HepG2 (cell line): ENCODE results near the gene RIPK3. TPM values are rescaled to one million over a fixed set of nuclear protein-coding genes. Genes with fewer than 3 reads are reported as not detected.

Experiments used
- CSRNP2 ChIP-seq: sonication (generic); formaldehyde crosslinking; conservative IDR thresholded peaks from 2 replicates; pipeline ENCODE4 v1.8.0; 2022; ENCODE audit warnings: low read depth, missing genetic modification reagents
- HIVEP1 ChIP-seq: sonication (generic); formaldehyde crosslinking; IDR thresholded peaks from 2 replicates; pipeline ENCODE4 v1.4.0; 2020; ENCODE audit warnings: mild to moderate bottlenecking, missing genetic modification reagents
- HNF1B ChIP-seq: sonication (generic); formaldehyde crosslinking; IDR thresholded peaks from 2 replicates; pipeline ENCODE4 v1.5.1; 2020; ENCODE audit warnings: mild to moderate bottlenecking, moderate library complexity, missing genetic modification reagents
- LBX2 ChIP-seq: sonication (generic); formaldehyde crosslinking; IDR thresholded peaks from 2 replicates; pipeline ENCODE4 v1.5.0; 2020; ENCODE audit warnings: missing genetic modification reagents, mild to moderate bottlenecking, borderline replicate concordance
- PAF1 ChIP-seq: IDR thresholded peaks from 2 replicates; pipeline ENCODE4 v1.6.1; 2016; ENCODE audit warnings: missing genetic modification reagents, missing compliant biosample characterization
- RBM39 ChIP-seq: fragments of 200-400 bp; formaldehyde crosslinking; IDR thresholded peaks from one replicate; pipeline ENCODE4 v1.6.1; 2018; ENCODE audit warnings: antibody characterized with exemption, mild to moderate bottlenecking, low read depth, low read length; ENCODE audit not compliant: poor library complexity, severe bottlenecking
- RFXAP ChIP-seq: sonication (generic); formaldehyde crosslinking; IDR thresholded peaks from 2 replicates; pipeline ENCODE4 v1.4.0; 2020; ENCODE audit warnings: missing genetic modification reagents, borderline replicate concordance
- ZBTB25 ChIP-seq: IDR thresholded peaks from 2 replicates; pipeline ENCODE4 v1.6.1; 2018; ENCODE audit warnings: missing genetic modification reagents
- ZBTB49 ChIP-seq: sonication (generic); formaldehyde crosslinking; IDR thresholded peaks from 2 replicates; pipeline ENCODE4 v1.4.0; 2020; ENCODE audit warnings: missing genetic modification reagents, borderline replicate concordance
- ZKSCAN1 ChIP-seq: fragments of 150-350 bp; IDR thresholded peaks from 2 replicates; pipeline ENCODE4 v1.6.1; 2014; ENCODE audit warnings: low read length
- ZNF512B ChIP-seq: sonication (generic); formaldehyde crosslinking; IDR thresholded peaks from 2 replicates; pipeline ENCODE4 v1.5.1; 2020; ENCODE audit warnings: missing genetic modification reagents, mild to moderate bottlenecking, borderline replicate concordance
- ZNF570 ChIP-seq: sonication (generic); formaldehyde crosslinking; IDR thresholded peaks from 2 replicates; pipeline ENCODE4 v1.4.0; 2020; ENCODE audit warnings: mild to moderate bottlenecking, missing genetic modification reagents, borderline replicate concordance
- ZNF576 ChIP-seq: sonication (generic); formaldehyde crosslinking; IDR thresholded peaks from 2 replicates; pipeline ENCODE4 v1.4.0; 2020; ENCODE audit warnings: mild to moderate bottlenecking, missing genetic modification reagents
- polyA plus RNA-seq, 8 experiments: library from polyadenylated mRNA; depleted of rRNA in 3 of 8; stranded (reverse) in 7 of 8; unstranded in 1 of 8; fragments of >200 nt; fragmentation: Illumina TruSeq in 4 of 8; extraction: Trizol in 4 of 8; gene quantifications; 2 replicates each; pipeline versions ENCODE4 v1.2.1 to v1.2.3, GENCODE V29; 2011 to 2016; ENCODE audit warnings: low read depth in 4 of 8, missing spikeins in 1 of 8, mixed read lengths in 1 of 8; ENCODE audit not compliant: insufficient read depth in 1 of 8
- total RNA-seq, 5 experiments: library from RNA; depleted of rRNA; stranded (reverse); fragments of >200 nt; fragmentation: Illumina TruSeq; extraction: Trizol; gene quantifications; 2 replicates each; pipeline ENCODE4 v1.2.3, GENCODE V29; 2016; ENCODE audit warnings: low read depth in 1 of 5

RIPK3 gene
- total and polyA plus RNA-seq, 2 of the 13 experiments (the other 11 are each of a cell fraction or from before 2014, with no cell fraction given): not detected

GRCh38 chr14:24299255-24300191 lies 40.3 kb downstream of the RIPK3 start, which contains the start of the genes DHRS1 and NOP9 (continued):
- peak; percentile 87 for TF ChIP-seq HNF1B (CRISPR knock-in tag)
- TF ChIP-seq LBX2 (CRISPR knock-in tag): 0 out of 2 replicates have a peak, but pooled peaks have one; percentile 19
- TF ChIP-seq ZNF576 (CRISPR knock-in tag): peak; percentile 96
- TF ChIP-seq RFXAP (CRISPR knock-in tag): peak; percentile 96
- TF ChIP-seq ZNF570 (CRISPR knock-in tag): no peak
- 0 out of 2 replicates have a peak, but pooled peaks have one; percentile 80 for TF ChIP-seq ZBTB25 (CRISPR knock-in tag)
- TF ChIP-seq PAF1 (CRISPR knock-in tag): peak; percentile 93
- TF ChIP-seq CSRNP2: no peak
- peak; percentile 97 for TF ChIP-seq RBM39
- peak; percentile 76 for TF ChIP-seq ZKSCAN1
- peak; percentile 96 for TF ChIP-seq HIVEP1 (CRISPR knock-in tag)
- TF ChIP-seq ZNF512B: no peak; the same call in 1 of the 2 replicates
- TF ChIP-seq ZBTB49 (CRISPR knock-in tag): peak; percentile 24; the same call in 1 of the 2 replicates
